ENCODE results near the gene PHIP. TPM values are rescaled to one million over a fixed set of nuclear protein-coding genes. Genes with fewer than 3 reads are reported as not detected.

The PHIP gene
- total RNA-seq, 1 donor from 2014 or later = 13.0 TPM

- H3K9me3 ChIP-seq (replicated peaks) = peaks cover 15% of the 10 kb centered on the region
- peaks cover 99% of the 10 kb centered on the region for H3K36me3 ChIP-seq
- no peaks in the 10 kb centered on the region for H3K4me1 ChIP-seq
- intact Hi-C loops (cut with micrococcal nuclease) = no loop called here
- no peak for TF ChIP-seq CTCF (IDR thresholded peaks at IDR 0.05; ENCODE audit: borderline replicate concordance)
- no peak for DNase-seq
- H3K27me3 ChIP-seq (ENCODE audit: low read depth) = no peaks in the 10 kb centered on the region
- no peak overlapping the region for H3K27ac ChIP-seq (replicated peaks)
- no peak overlapping the region for H3K4me3 ChIP-seq
Measured at GRCh38 chr6:78948785-78949184, 129.3 kb downstream of the PHIP start.

GRCh38 chr6:78947962-78948361 lies 130.1 kb downstream of the PHIP start:
- intact Hi-C loops (cut with micrococcal nuclease) = no loop called here
- Histone ChIP-seq H3K4me3 (no peak overlapping the region), H3K27ac (replicated peaks) (no peak overlapping the region), H3K36me3 (peaks cover 99% of the 10 kb centered on the region), H3K9me3 (replicated peaks) (peaks cover 15% of the 10 kb centered on the region), H3K27me3 (ENCODE audit: low read depth) (no peaks in the 10 kb centered on the region), H3K4me1 (no peaks in the 10 kb centered on the region)
- DNase-seq = no peak
- no peak for TF ChIP-seq CTCF (IDR thresholded peaks at IDR 0.05; ENCODE audit: borderline replicate concordance)

GRCh38 chr6:78947529-78947928 lies 130.5 kb downstream of the PHIP start:
- no peak for TF ChIP-seq CTCF (IDR thresholded peaks at IDR 0.05; ENCODE audit: borderline replicate concordance)
- Histone ChIP-seq H3K27ac (replicated peaks) (no peak overlapping the region), H3K9me3 (replicated peaks) (peaks cover 15% of the 10 kb centered on the region), H3K4me3 (no peak overlapping the region), H3K36me3 (peaks cover 98% of the 10 kb centered on the region), H3K4me1 (no peaks in the 10 kb centered on the region), H3K27me3 (ENCODE audit: low read depth) (no peaks in the 10 kb centered on the region)
- no peak for DNase-seq
- intact Hi-C loops (cut with micrococcal nuclease) = no loop called here

GRCh38 chr6:78942446-78942845 lies 135.6 kb downstream of the PHIP start:
- Histone ChIP-seq H3K27ac (replicated peaks) (no peak overlapping the region), H3K4me3 (no peak overlapping the region), H3K4me1 (peaks cover 9% of the 10 kb centered on the region), H3K27me3 (ENCODE audit: low read depth) (no peaks in the 10 kb centered on the region), H3K36me3 (peaks cover 76% of the 10 kb centered on the region), H3K9me3 (replicated peaks) (no peaks in the 10 kb centered on the region)
- DNase-seq = no peak
- intact Hi-C loops (cut with micrococcal nuclease) = no loop called here
- TF ChIP-seq CTCF (IDR thresholded peaks at IDR 0.05; ENCODE audit: borderline replicate concordance) = no peak

- no peak for DNase-seq
- no peak for TF ChIP-seq CTCF (IDR thresholded peaks at IDR 0.05; ENCODE audit: borderline replicate concordance)
- H3K36me3 ChIP-seq = peaks cover 18% of the 10 kb centered on the region
- H3K9me3 ChIP-seq (replicated peaks) = peaks cover 20% of the 10 kb centered on the region
- peak overlapping the region; percentile 19 for H3K4me3 ChIP-seq
- intact Hi-C loops (cut with micrococcal nuclease) = no loop called here
- H3K27me3 ChIP-seq (ENCODE audit: low read depth) = no peaks in the 10 kb centered on the region
- peak overlapping the region; percentile 77 for H3K27ac ChIP-seq (replicated peaks)
- H3K4me1 ChIP-seq = peaks cover 30% of the 10 kb centered on the region
Measured at GRCh38 chr6:78936515-78936914, 141.5 kb downstream of the PHIP start.

- Histone ChIP-seq H3K4me3 (no peak overlapping the region), H3K36me3 (peaks cover 10% of the 10 kb centered on the region), H3K4me1 (peaks cover 30% of the 10 kb centered on the region), H3K27me3 (ENCODE audit: low read depth) (no peaks in the 10 kb centered on the region), H3K27ac (replicated peaks) (peak overlapping the region; percentile 77), H3K9me3 (replicated peaks) (peaks cover 21% of the 10 kb centered on the region)
- intact Hi-C loops (cut with micrococcal nuclease) = no loop called here
- TF ChIP-seq CTCF (IDR thresholded peaks at IDR 0.05; ENCODE audit: borderline replicate concordance) = no peak
- DNase-seq = no peak
Measured at GRCh38 chr6:78935553-78935952, 142.5 kb downstream of the PHIP start.

All from left ventricle myocardium inferior (tissue), 1 donor.